HepG2 (cell line): ENCODE results near the gene ZDHHC18.

Experiments
- BCLAF1 ChIP-seq: fragments of 450-650 bp; IDR thresholded peaks from 2 replicates; pipeline ENCODE4 v1.6.1; 2017; ENCODE audit warnings: mild to moderate bottlenecking
- ELF4 ChIP-seq: sonication (generic); formaldehyde crosslinking; IDR thresholded peaks from 2 replicates; pipeline ENCODE4 v1.5.0; 2020; ENCODE audit warnings: missing genetic modification reagents, mild to moderate bottlenecking, moderate library complexity, borderline replicate concordance
- HNF1B ChIP-seq: sonication (generic); formaldehyde crosslinking; IDR thresholded peaks from 2 replicates; pipeline ENCODE4 v1.5.1; 2020; ENCODE audit warnings: mild to moderate bottlenecking, moderate library complexity, missing genetic modification reagents
- NR2F2 ChIP-seq: IDR thresholded peaks from 2 replicates; pipeline ENCODE4 v1.6.1; 2012; ENCODE audit warnings: low read depth, inconsistent platforms, borderline replicate concordance
- RBAK ChIP-seq: sonication (generic); formaldehyde crosslinking; IDR thresholded peaks from 2 replicates; pipeline ENCODE4 v1.5.1; 2020; ENCODE audit warnings: mild to moderate bottlenecking, missing genetic modification reagents
- SMC3 ChIP-seq: IDR thresholded peaks from 2 replicates; pipeline ENCODE4 v1.6.1; 2011; ENCODE audit warnings: low read length, improper control_type of control experiment
- ZBTB26 ChIP-seq: IDR thresholded peaks from 2 replicates; pipeline ENCODE4 v1.6.1; 2016; ENCODE audit warnings: missing compliant biosample characterization, missing genetic modification reagents, borderline replicate concordance
- ZNF274 ChIP-seq: sonication (generic); formaldehyde crosslinking; IDR thresholded peaks from 2 replicates; pipeline ENCODE4 v1.5.1; 2020; ENCODE audit warnings: mild to moderate bottlenecking, missing genetic modification reagents
- ZNF567 ChIP-seq: sonication (generic); formaldehyde crosslinking; IDR thresholded peaks from 2 replicates; pipeline ENCODE4 v1.8.1; 2023; ENCODE audit warnings: mild to moderate bottlenecking, missing genetic modification reagents, borderline replicate concordance
- ZNF597 ChIP-seq: sonication (generic); formaldehyde crosslinking; IDR thresholded peaks from 2 replicates; pipeline ENCODE4 v1.5.0; 2020; ENCODE audit warnings: missing genetic modification reagents
- ZNF879 ChIP-seq: sonication (generic); formaldehyde crosslinking; IDR thresholded peaks from 2 replicates; pipeline ENCODE4 v1.8.1; 2023; ENCODE audit warnings: missing genetic modification reagents

- no peak for TF ChIP-seq RBAK
- no peak for TF ChIP-seq ZBTB26 (CRISPR knock-in tag)
- TF ChIP-seq ZNF879 (CRISPR knock-in tag) = no peak
- TF ChIP-seq ZNF274 (CRISPR knock-in tag) = no peak
- no peak for TF ChIP-seq ELF4
- TF ChIP-seq ZNF567 = no peak
- no peak for TF ChIP-seq BCLAF1
- TF ChIP-seq ZNF597 = no peak
- no peak for TF ChIP-seq SMC3
- no peak for TF ChIP-seq HNF1B (CRISPR knock-in tag)
- TF ChIP-seq NR2F2 = no peak
Observed at GRCh38 chr1:26779098-26779668, 47.3 kb upstream of the ZDHHC18 start.
